Measurements from ENCODE around the gene TSC22D3. TPM values are rescaled to one million over a fixed set of nuclear protein-coding genes. Genes with fewer than 3 reads are reported as not detected.

Gene TSC22D3
- total RNA-seq: 30.9 and 47.0 TPM in 2 replicates

DNA sequence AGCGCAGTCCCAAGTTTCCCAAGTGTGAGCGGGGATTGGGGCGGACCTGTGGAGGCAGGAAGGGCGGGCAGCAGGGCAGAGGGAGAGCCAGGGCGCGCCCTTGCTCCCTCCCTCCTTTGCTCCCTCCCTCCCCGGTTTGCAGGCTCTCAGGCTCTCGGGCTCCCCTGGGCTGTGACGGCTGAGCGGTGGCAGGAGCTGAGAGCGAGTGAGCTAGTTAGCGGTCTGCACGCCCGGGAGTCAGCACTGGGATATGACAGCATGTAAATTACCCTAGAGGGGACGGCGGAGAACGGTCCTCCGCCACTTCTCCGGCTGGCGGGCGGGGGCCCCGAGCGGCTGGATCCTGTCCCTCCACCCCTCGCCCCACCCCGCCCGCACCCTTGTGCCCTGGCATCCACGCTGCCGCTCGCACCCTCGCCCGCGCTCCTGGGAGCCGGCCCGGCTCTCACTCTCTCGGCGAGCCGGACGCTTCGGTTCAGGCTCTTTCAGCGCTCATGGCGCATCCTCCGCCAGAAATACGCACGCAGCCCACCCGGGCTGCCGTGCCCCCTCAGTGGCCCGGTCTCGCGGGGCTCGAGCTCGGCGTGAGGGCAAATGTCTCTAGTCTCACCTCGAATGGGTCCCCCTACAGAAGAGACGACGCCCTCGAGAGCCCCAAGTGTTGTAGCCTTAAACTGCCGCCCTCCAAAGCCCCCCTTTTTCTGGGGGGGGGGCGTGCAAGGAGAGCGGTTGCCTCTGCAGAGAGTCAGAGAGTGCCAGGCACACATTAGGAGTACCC, at the start of gene TSC22D3:
TSS of gene TSC22D3 (minus strand) at position 54 of the 778 bp plus-strand sequence. CDS start 368 bp downstream, outside the sequence.

DNA sequence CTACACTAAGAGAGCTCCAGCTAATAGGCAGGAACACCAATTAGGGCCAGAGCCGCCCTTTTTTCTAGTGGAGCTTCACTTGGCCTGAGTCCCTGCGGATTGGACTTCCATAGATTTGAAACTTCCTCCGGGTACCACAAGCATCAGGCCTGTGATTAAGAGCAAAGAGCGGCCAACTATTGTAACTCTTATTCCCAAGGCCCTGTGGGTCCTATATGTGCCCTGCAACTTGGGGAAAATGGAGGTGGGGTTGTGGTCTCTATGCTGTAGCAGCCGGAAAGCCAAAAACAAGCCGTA, 1.9 kb upstream of the TSC22D3 start, which contains the start of gene NCBP2L:
TSS of gene NCBP2L (plus strand) at position 198 of the 297 bp plus-strand sequence. CDS start 16,488 bp downstream, outside the sequence.

Other genes starting within 250 kb of the TSC22D3 start
- gene PRPS1, start 147.3 kb downstream of the TSC22D3 start, total RNA-seq: 20.7 and 26.5 TPM in 2 replicates
- not detected in 2 replicates for gene NCBP2L, start 1.9 kb upstream of the TSC22D3 start, total RNA-seq
- 6.6 and 12.9 TPM in 2 replicates for gene MID2, start 50.1 kb upstream of the TSC22D3 start, total RNA-seq
- not detected in 2 replicates for gene TEX13B, start 206.6 kb upstream of the TSC22D3 start, total RNA-seq